A673 (cell line): Measurements from ENCODE around the gene MBLAC1.

Experiments
- EZH2 ChIP-seq: fragments of 200-600 bp; sonication (generic); IDR thresholded peaks from 2 replicates; pipeline ENCODE4 v1.6.1; 2017; ENCODE audit warnings: borderline replicate concordance, low read depth, mild to moderate bottlenecking, mixed read lengths, antibody characterized with exemption, low read length; ENCODE audit not compliant: poor library complexity, severe bottlenecking
- TF ChIP-seq, protein P1 (sequence below): fragments of 300-800, 200-600 bp; sonication (generic); conservative IDR thresholded peaks from 2 replicates; pipeline ENCODE4 v1.5.1; 2017; ENCODE audit warnings: low read depth, mild to moderate bottlenecking, antibody characterized with exemption, low read length, moderate library complexity, mixed read lengths

DNA sequence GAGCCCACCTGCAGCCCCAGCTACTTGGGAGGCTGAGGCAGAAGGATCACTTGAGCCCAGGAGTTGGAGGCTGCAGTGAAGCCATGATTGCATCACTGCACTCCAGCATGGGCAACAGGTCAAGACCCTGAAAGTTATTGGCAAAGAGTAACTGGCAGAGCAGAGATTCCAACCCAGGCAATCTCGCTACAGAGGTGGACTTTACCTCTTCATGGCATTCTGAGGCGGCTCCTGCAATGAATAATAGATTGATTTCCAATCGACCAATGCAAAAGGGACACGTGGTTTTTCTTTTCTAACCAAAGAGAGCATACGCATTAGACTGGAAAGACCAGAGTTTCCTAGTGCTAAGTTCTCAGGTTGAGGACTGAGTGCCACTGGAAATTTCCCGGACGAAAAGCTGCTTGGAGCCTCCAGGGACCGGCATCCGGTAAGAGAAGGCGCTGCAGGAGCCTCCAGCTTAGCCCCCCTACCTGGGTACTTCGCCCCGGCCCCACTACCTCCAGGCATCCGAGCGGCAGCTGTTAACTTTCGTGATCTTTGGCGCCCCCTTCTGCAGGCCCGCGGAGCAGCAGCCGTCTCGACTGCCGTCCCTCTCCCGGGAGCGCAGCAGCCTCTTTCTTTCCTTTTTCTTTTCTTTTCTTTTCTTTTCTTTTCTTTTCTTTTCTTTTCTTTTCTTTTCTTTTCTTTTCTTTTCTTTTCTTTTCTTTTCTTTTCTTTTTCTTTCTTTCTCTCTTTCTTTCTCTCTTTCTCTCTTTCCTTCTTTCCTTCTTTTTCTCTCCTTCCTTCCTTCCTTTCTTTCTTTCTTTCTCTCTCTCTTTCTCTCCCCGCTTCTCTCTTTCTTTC lies 4.1 kb downstream of the MBLAC1 start:
- TF ChIP-seq, protein P1, sequence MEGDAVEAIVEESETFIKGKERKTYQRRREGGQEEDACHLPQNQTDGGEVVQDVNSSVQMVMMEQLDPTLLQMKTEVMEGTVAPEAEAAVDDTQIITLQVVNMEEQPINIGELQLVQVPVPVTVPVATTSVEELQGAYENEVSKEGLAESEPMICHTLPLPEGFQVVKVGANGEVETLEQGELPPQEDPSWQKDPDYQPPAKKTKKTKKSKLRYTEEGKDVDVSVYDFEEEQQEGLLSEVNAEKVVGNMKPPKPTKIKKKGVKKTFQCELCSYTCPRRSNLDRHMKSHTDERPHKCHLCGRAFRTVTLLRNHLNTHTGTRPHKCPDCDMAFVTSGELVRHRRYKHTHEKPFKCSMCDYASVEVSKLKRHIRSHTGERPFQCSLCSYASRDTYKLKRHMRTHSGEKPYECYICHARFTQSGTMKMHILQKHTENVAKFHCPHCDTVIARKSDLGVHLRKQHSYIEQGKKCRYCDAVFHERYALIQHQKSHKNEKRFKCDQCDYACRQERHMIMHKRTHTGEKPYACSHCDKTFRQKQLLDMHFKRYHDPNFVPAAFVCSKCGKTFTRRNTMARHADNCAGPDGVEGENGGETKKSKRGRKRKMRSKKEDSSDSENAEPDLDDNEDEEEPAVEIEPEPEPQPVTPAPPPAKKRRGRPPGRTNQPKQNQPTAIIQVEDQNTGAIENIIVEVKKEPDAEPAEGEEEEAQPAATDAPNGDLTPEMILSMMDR, result peak; percentile 88
- TF ChIP-seq EZH2, result no peak
